ENCODE data around the gene ZNF264. TPM values are rescaled to one million over a fixed set of nuclear protein-coding genes. Genes with fewer than 3 reads are reported as not detected.
A peak's percentile ranks its signal among the peaks of the same experiment; 100 is the strongest.

Gene ZNF264
- total RNA-seq (72.4 and 82.6 TPM in 2 replicates), polyA plus RNA-seq (9.4 and 12.1 TPM in 2 replicates), polyA minus RNA-seq (50.3 and 83.6 TPM in 2 replicates)
- total RNA-seq (2013): 51.6 TPM

DNA sequence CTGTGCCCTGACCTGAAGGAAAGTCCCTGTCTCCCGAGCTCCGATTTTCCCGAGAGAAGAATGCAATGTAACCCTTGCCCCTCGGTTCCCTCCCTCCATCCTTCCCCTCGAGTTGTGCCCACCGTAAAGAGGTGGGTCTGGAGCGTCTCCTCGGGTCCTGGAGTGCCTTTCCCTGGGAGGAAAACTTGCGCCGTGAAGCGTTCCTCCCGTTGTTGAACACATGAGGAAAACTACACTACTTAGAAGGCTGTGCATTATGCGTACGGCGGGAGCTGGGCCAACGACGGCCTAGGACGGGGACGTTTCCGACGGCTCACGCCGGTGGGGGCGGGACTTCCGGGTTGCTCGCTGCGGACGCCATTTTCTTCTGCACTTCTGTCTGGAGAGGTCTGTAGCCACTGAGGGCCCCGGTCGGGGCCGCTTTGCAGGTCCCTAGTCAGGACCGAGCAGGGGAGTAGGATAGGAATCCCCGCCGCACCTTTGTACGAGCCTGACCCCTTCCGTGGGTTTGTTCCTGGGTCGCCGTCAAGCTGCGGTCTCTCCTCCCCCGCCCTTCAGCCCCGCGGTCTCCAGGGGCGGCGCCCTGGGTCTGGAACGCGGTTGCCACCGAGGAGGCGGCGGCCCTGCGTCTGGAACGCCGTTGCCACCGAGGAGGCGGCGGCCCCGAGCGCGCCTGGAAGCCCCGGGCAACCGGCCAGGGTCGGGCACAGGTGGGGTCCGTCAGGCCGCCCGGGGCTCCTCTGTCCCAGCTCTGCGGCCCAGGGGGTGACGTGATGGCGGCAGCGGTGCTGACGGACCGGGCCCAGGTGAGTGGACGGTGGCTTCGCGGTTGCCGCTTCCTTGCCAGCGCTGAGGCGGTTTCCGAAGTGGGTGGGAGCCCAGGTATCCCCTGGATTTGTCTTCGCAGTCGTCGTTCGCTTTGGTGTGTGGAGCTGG, at the start of gene ZNF264:
Gene ZNF264, plus strand, starts transcription at position 360 of the 936 bp plus-strand sequence. Its CDS starts 414 bp downstream, at position 774.
- peaks cover 17% of the 10 kb centered on the region for H3K9me3 Mint-ChIP-seq (ENCODE audit: insufficient read depth)
- Histone ChIP-seq H2AFZ (ENCODE audit: insufficient read depth, low read depth, low read length, poor library complexity, severe bottlenecking) (peak within 1 kb of the TSS; percentile 99), H3K27ac (ENCODE audit: low read length in 2 of 2) (peak within 1 kb of the TSS; percentile 73 to 81), H3K9ac (ENCODE audit: low read length) (peak within 1 kb of the TSS; percentile 76), H3K9me3 (ENCODE audit: control extremely low read depth in 1 of 3, control insufficient read depth in 2 of 3, insufficient read depth in 1 of 3, low read length in 2 of 3) (peaks cover 5 to 26% (median 7%) of the 10 kb centered on the region in 3 donors), H3K4me3 (ENCODE audit: control extremely low read depth in 1 of 5, extremely low read depth in 1 of 5, insufficient read depth in 1 of 5, low read depth in 2 of 5, low read length in 4 of 5) (peak within 1 kb of the TSS; percentile 69 to 94 (median 81)), H3K27me3 (replicated peaks in 1 of 4; ENCODE audit: control extremely low read depth in 1 of 4, control insufficient read depth in 3 of 4, insufficient read depth in 4 of 4, low read length in 3 of 4) (peaks cover 0 to 11% (median 1%) of the 10 kb centered on the region in 4 experiments), H3K79me2 (ENCODE audit: control insufficient read depth, insufficient read depth, low read length) (peaks cover 42% of the 10 kb centered on the region), H4K20me1 (ENCODE audit: control insufficient read depth, insufficient read depth, low read length, poor library complexity, severe bottlenecking) (peaks cover 6% of the 10 kb centered on the region), H3K4me2 (replicated peaks; ENCODE audit: low read depth, low read length, poor library complexity, severe bottlenecking) (peak within 1 kb of the TSS; percentile 85), H3K36me3 (replicated peaks in 1 of 2; ENCODE audit: control extremely low read depth in 1 of 2, control insufficient read depth in 1 of 2, extremely low read depth in 1 of 2, insufficient read depth in 2 of 2, low read length in 1 of 2) (peaks cover 6 to 29% of the 10 kb centered on the region in 2 experiments), H3K4me1 (ENCODE audit: control insufficient read depth in 2 of 2, insufficient read depth in 2 of 2, low read length in 2 of 2) (peaks cover 20 to 21% of the 10 kb centered on the region in 2 donors)
- intact Hi-C loops (cut with micrococcal nuclease): loop anchor here (1.0 to 5.0 kb wide), 2 partner anchors 198 to 789 kb away; partner anchors contain the start of genes ZNF548 and ZNF583
- TF ChIP-seq EZH2 (IDR thresholded peaks at IDR 0.05; ENCODE audit: borderline replicate concordance, insufficient read depth, low read depth, low read length, poor library complexity, severe bottlenecking): no peak
- TF ChIP-seq, protein P1, sequence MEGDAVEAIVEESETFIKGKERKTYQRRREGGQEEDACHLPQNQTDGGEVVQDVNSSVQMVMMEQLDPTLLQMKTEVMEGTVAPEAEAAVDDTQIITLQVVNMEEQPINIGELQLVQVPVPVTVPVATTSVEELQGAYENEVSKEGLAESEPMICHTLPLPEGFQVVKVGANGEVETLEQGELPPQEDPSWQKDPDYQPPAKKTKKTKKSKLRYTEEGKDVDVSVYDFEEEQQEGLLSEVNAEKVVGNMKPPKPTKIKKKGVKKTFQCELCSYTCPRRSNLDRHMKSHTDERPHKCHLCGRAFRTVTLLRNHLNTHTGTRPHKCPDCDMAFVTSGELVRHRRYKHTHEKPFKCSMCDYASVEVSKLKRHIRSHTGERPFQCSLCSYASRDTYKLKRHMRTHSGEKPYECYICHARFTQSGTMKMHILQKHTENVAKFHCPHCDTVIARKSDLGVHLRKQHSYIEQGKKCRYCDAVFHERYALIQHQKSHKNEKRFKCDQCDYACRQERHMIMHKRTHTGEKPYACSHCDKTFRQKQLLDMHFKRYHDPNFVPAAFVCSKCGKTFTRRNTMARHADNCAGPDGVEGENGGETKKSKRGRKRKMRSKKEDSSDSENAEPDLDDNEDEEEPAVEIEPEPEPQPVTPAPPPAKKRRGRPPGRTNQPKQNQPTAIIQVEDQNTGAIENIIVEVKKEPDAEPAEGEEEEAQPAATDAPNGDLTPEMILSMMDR (IDR thresholded peaks at IDR 0.05): no peak
- H3K4me1 Mint-ChIP-seq: peaks cover 25% of the 10 kb centered on the region
- peaks cover 9% of the 10 kb centered on the region for H3K27me3 Mint-ChIP-seq
- ChIA-PET CTCF (no interaction called here), POLR2A (no interaction called here)
- peak within 1 kb of the TSS; percentile 96 for H3K27ac Mint-ChIP-seq
- DNase-seq: peak; percentile 92
- 3% methylated on average over 81 of the region's 81 CpGs for whole genome bisulfite sequencing (ENCODE audit: insufficient coverage)
- ATAC-seq (ENCODE audit: low read depth): peak; percentile 98
- H3K4me3 Mint-ChIP-seq: peak within 1 kb of the TSS; percentile 92

Data from B cell (primary cell).